HG02885 (cell line): ENCODE results near the gene OTUB2.
A peak's percentile ranks its signal among the peaks of the same experiment; 100 is the strongest.

Source experiments
- ATAC-seq: cut with Tn5 transposase; IDR thresholded peaks from one replicate; pipeline ENCODE4 v1.9.1; 2021; ENCODE audit warnings: mild to moderate bottlenecking; ENCODE audit not compliant: unreplicated experiment, poor library complexity

OTUB2 gene

GRCh38 chr14:94026173-94026888 is at the start of gene OTUB2:
TSS of gene OTUB2 (plus strand) at chr14:94026340. CDS start at chr14:94026538, 198 bp downstream.
- peak; percentile 99 for ATAC-seq

GRCh38 chr14:93976477-93977057 is 49.6 kb upstream of the OTUB2 start, which contains the start of gene ASB2:
TSS of gene ASB2 (minus strand) at chr14:93976570. CDS start at chr14:93964539, 12,031 bp downstream.
- peak; percentile 10 for ATAC-seq

GRCh38 chr14:93977171-93977570 is 49.0 kb upstream of the OTUB2 start:
- ATAC-seq = no peak

GRCh38 chr14:93977790-93978581 is 48.2 kb upstream of the OTUB2 start:
- ATAC-seq = no peak

- ATAC-seq = no peak
Observed at GRCh38 chr14:93978735-93979134, 47.4 kb upstream of the OTUB2 start.

- no peak for ATAC-seq
Observed at GRCh38 chr14:93980456-93981201, 45.5 kb upstream of the OTUB2 start.

- no peak for ATAC-seq
Observed at GRCh38 chr14:93981316-93982229, 44.6 kb upstream of the OTUB2 start.

- ATAC-seq = no peak
Observed at GRCh38 chr14:93982230-93983007, 43.7 kb upstream of the OTUB2 start.

GRCh38 chr14:93984070-93984469 is 42.1 kb upstream of the OTUB2 start:
- ATAC-seq = no peak

GRCh38 chr14:93984987-93985410 is 41.1 kb upstream of the OTUB2 start:
- ATAC-seq = no peak

GRCh38 chr14:93986955-93987354 is 39.2 kb upstream of the OTUB2 start:
- ATAC-seq = no peak

GRCh38 chr14:93987376-93987775 is 38.8 kb upstream of the OTUB2 start:
- no peak for ATAC-seq

- ATAC-seq = no peak
Observed at GRCh38 chr14:93987815-93988476, 38.2 kb upstream of the OTUB2 start.

GRCh38 chr14:93989939-93990338 is 36.2 kb upstream of the OTUB2 start:
- ATAC-seq = peak; percentile 55

- no peak for ATAC-seq
Observed at GRCh38 chr14:93991212-93991611, 34.9 kb upstream of the OTUB2 start.

- no peak for ATAC-seq
Observed at GRCh38 chr14:93991649-93992048, 34.5 kb upstream of the OTUB2 start.

- no peak for ATAC-seq
Observed at GRCh38 chr14:93993382-93993781, 32.8 kb upstream of the OTUB2 start.
